GM18858 (cell line): ENCODE measurements around the gene SLC12A3.
"Not testable (repeated sequence)": the region's sequence is repeated elsewhere in the genome, so short reads cannot be mapped to it uniquely, and the experiment has no call there.

Experiments used
- ATAC-seq: cut with Tn5 transposase; IDR thresholded peaks from one replicate; pipeline ENCODE4 v1.9.1; 2021; ENCODE audit not compliant: unreplicated experiment

Gene SLC12A3

GRCh38 chr16:56915336-56916119, 50.5 kb downstream of the SLC12A3 start:
- ATAC-seq: no peak

- ATAC-seq: peak; percentile 85
These were observed 51.8 kb downstream of the SLC12A3 start for GRCh38 chr16:56916571-56917403.

DNA sequence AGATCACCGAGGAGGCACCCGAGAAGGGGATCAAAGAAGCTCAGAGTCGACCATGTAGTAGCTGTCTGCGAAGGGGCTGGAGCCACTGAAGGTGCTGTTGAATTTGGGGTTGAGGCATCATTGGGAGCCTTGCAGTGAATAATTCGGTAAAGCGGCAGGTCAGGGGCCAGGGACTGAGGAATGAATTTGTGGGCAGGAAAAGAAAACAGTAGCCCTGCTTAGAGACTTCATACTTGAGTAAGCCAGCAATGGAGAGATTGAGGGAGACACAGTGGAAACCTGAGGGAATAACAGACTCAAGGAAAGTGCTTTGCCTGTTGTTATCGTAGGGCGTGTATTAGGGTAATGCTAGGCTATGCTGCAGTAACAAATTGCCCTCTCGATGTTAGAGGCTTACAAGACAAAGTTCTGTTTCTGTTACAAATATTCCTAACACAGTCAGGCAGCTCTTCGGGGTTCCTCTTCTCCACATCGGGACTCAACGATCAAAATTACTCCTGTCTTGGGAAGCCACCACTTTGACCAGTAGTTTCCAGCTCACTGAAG, 53.5 kb downstream of the SLC12A3 start:
- ATAC-seq: no peak

GRCh38 chr16:56919099-56919800, 54.2 kb downstream of the SLC12A3 start:
- no peak for ATAC-seq

GRCh38 chr16:56921571-56921970, 56.6 kb downstream of the SLC12A3 start:
- no peak for ATAC-seq

GRCh38 chr16:56923481-56924091, 58.6 kb downstream of the SLC12A3 start:
- ATAC-seq: no peak

GRCh38 chr16:56927471-56927870, 62.5 kb downstream of the SLC12A3 start:
- ATAC-seq: no peak

- ATAC-seq: no peak
These were observed 64.6 kb downstream of the SLC12A3 start for GRCh38 chr16:56929639-56930038.

DNA sequence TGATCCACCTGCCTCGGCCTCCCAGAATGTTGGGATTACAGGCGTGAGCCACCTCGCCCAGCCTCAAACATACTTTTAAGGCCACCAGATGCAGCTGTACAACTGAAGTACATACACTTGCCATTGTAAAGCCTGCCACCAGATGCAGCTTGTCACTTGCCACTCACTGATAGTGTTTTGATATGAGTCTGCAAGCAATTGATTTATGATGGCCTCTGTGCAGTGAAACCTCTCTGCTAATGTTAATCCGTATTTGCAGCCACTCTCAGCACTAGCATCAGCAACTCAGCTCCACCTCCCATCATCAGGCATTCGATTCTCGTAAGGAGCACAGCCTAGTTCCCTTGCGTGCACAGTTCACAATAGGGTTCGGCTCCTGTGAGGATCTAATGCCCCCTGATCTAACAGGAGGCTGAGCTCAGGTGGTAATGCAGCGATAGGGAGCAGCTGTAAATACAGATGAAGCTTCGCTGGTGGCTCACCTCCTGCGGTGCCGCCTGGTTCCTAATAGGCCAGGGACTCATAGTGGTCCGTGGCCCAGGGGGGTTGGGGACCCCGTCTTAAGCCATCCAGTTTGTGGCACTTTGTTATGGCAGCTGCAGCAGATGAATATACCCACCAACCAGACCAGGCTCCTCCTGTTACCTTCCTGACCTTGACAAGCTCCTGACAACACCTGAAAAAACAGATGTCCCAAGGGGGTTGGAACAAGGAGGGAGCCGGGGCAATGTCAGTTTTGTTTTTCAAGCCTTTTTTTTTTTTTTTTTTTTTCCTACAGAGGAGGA, 65.7 kb downstream of the SLC12A3 start:
- ATAC-seq: no peak

DNA sequence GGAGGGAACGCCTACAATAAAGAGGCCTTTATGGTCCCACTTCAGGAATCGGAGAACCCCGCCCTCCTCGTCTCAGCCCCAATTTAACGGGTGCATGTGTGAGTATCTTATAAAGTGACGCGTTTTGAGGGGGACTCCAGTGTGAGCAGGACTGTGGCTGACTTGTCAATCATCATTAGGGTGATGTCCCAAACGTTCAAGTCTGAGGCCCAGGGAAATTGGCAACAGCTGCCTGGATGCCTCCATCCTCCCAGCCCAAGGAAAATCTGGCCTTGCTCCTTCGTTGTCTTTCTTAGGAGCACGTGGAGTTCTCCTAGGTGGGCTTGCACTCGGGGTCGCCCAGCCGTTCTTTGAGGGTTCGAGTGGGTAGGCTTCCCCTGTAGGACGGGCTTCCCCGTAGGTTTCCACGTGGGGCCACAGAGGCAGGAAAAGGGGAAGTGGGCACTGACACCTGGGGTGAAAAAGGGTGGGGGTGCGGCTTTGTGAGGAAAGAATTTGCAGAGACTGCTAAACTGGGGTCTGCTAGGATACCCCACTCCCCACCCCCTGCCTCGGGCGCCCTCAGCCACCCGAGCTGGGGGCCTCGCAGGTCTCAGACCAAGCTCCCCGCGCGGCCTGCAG, 66.4 kb downstream of the SLC12A3 start:
- ATAC-seq: peak; percentile 19

GRCh38 chr16:56931892-56932720, 67.1 kb downstream of the SLC12A3 start, which contains the start of gene HERPUD1:
TSS of gene HERPUD1 (plus strand) at chr16:56932142. CDS start at chr16:56932245, 103 bp downstream.
- ATAC-seq: peak; percentile 80

DNA sequence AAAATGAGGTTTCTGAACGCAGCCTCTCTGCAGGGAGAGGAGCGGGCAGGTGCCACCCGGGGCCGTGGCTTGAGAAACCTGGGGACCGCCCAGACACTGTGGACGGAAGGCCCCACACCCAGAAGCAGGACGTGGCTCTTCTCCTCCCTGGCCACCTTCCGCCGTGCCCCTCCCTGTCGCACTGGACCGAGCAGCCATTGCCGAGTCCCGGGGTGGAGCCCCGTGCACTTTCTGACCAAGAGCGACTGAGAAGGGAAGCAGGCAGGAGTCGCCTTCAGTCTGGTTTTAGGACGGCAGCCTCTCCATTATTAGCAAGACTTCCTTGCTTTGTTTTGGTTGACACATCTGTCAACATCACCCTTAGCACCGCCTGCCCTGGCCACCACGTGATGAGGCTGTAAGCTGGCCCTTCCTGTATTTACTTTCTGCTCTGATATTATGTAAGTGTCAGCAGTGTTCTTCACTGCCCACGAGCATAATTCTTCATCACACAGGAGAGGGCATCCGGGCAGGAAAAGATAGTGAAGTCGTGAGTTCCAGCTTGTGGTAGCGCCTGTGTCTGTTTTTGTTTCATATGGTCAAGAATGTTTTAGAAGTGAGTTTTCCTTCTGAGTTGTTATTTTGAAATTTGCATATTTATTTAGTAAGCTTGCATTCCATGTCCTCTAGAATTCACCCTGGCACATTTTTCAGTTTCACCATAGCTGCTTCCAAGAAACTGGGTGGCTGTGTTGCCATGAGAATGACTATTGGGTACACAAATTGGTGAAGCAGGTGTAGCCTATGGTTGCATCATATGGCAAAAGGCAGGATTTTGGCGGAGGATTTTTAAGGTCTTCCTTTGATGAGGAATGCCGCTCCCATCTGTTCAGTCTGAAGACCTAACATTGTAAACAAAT, 68.0 kb downstream of the SLC12A3 start:
- no peak for ATAC-seq

GRCh38 chr16:56933828-56934598, 69.0 kb downstream of the SLC12A3 start:
- ATAC-seq: no peak

GRCh38 chr16:56934599-56935145, 69.7 kb downstream of the SLC12A3 start:
- ATAC-seq: not testable (repeated sequence)

GRCh38 chr16:56935201-56935600, 70.2 kb downstream of the SLC12A3 start:
- ATAC-seq: no peak

GRCh38 chr16:56936491-56936890, 71.5 kb downstream of the SLC12A3 start:
- ATAC-seq: no peak

DNA sequence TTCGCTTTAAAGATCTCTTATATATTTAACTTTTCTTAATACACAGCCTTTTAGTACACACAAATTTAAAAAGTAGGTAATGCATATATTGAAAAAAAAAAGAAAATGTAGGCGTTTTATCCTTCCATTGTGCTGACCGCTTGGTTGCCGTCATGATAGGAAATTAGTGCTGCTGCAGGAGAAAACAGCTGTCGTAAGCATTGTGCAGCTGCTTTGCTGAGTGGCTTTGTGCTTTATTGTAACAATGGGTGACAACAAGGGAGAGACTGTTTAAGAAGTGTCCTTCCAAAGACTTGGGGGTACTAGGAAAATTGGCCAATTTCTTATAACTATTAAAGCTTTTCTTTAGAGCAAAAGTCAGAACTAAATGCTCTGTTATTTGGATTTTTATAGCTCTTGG, 71.9 kb downstream of the SLC12A3 start:
- ATAC-seq: no peak
